ENCODE measurements around the gene CYSTM1.
A peak's percentile ranks its signal among the peaks of the same experiment; 100 is the strongest.

Gene CYSTM1, protein sequence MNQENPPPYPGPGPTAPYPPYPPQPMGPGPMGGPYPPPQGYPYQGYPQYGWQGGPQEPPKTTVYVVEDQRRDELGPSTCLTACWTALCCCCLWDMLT

GRCh38 chr5:140174465-140175366, at the start of gene CYSTM1:
Gene CYSTM1, plus strand, starts transcription at chr5:140175188. Its CDS starts 19,278 bp downstream, at chr5:140194466.
- peak; percentile 90 to 98 (median 96) for DNase-seq

DNA sequence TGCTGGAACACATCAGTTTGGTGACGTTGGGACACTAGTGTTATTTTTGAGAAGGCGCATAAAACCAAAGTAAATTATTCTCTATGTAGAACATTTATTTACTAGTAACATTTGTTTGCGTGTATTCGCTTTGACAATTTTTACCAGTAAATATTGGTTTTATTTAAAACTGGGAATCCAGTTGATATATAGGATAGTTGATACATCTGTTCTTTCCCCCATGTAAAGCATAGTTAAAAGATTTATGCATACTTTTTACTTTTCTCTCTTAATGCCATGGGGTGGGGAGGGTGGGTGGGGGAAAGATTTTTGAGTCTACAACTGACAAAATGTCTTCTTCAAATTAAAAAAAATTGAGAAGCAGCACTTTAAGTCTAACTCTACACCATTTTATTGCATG, 49.4 kb upstream of the CYSTM1 start, which contains the start of gene IGIP:
Gene IGIP (plus strand): TSS at position 301 of the 400 bp plus-strand sequence. CDS start 2,540 bp downstream, outside the sequence.
- no peak for DNase-seq

DNA sequence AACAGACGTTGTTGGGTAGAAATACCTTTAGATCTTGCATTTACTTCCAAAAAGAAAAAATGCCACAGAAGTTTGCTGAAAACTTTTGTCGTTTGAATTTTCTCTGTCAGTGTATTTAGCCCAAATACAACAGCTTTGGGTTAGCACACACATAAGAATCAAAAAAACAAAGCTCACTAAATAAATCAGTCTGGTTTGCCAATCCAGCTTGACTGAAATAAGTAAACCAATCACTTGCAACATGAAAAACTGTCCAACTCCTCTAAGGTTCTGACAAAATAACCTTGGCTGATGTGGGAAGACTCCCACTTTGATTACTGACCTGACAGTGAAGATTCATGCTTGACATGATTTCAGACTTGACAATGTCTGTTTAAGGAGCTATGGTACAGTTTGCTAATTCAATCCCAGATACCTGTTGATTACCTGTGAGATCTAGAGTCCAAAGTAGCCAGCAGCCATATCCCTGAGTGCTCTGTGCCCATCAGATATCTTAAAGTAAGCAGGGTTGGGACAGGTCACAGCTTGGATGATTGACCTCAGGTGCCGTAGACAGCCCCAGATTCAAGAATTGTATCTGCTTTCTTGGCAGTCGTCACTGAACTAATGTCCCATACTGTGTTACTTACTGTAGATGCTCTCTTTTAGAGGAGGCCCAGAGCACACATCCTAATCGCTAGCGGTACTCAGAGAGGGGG, 48.5 kb upstream of the CYSTM1 start:
- no peak for DNase-seq

GRCh38 chr5:140128376-140128775, 46.6 kb upstream of the CYSTM1 start:
- DNase-seq, result no peak

- DNase-seq, result no peak
These were observed 43.8 kb upstream of the CYSTM1 start for GRCh38 chr5:140130949-140131733.

- DNase-seq, result peak; percentile 78 to 88 (median 84)
These were observed 43.0 kb upstream of the CYSTM1 start for GRCh38 chr5:140131967-140132409.

DNA sequence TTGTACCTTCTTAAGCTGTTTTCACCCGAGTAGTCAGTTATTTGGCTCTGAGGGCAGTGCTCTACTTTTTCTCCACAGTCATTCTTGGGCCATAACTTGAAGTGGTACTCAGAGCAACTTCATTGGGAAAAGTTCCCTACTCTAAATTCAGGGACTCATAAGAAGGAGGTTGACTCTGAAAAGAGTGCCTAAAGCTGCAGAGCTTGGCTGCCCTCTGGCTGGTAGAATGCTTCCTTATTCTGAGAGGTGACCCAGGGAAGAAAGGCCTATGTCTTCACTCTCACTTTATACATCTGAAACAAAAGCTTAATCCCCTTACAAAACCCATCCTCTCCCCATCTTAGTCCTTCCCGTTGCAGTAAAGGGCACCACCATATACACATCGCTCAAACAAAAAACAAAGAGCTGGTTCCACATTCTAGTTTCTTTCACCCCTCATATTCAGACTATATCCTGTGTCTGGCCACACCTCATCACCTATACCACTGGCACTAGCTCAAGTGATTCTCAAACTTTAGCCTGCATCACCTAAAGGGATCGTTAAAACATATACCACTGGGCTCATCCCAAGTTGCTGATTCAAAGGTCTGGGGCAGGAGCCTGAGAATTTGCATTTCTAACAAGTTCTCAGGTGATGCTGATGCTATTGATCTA, 41.3 kb upstream of the CYSTM1 start:
- no peak for DNase-seq

DNA sequence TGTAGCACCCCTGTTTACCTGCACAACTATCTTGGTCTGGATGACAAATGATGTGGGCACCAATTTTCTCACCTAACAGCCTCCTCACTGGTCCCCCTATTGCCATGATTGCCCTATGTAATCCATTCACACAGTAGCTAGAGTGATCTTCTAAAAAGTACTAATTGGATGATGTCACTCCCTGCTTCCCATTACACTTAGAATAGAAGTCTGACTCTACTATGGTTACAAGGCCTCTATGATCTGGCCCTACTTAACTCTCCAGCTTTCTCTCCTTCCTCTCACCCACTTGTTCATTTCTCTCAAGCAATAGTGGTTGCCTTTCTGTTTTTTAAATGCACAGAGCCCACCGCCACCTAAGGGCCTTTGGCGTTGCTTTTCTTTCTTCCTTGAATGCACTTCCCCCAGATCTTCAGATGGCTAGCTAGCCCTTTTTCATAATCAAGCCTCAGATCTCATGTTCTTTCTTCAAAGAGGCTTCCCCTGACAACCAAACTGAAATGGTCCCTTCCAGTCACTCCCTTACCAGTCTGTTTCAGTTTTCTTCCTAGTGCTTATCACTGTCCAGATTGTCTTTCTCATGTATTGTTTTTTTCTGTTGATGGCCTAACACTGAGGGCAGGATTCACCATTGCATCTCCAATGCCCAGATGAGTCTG, 40.6 kb upstream of the CYSTM1 start:
- DNase-seq, result peak in 1 of 3 donors; percentile 37

DNA sequence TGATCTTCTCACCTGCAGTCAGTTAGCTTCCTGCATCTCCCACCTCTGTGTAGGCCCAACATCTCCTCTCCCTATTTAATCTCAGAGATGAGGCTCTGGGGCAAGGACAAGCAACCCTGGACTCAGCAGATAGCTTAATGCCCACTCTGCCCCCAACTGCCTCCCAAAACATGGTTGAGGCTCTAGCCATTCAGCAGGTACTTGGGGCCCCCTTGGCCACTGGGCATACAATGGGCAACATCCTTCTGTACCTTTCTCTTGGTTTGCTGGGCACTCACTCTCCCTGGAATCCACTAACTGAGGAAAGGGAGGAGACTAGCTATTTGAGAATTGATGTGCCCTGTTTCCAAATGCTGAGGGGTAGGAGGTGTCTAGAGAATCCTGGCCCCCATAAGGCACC, 39.9 kb upstream of the CYSTM1 start:
- no peak for DNase-seq

DNA sequence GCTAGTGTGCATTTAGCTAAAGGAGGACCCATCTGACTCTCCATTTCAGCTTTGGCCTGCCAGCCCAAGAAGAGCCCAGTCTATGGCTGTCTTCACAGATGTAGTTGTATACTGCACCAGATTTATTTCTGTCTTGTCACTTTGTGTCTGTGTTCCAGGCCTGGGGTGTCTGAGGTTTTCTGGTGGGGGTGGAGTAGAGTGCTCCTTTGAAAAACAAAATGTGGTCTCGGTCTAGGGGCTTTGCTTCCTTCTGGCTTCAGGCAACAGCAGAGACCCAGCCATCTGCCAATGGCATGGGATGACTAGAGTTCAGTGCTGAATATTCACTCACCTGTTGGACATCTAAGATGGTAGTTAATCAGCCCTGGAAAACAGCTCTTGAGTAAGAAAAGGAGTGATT, 38.4 kb upstream of the CYSTM1 start:
- no peak for DNase-seq

GRCh38 chr5:140140435-140140834, 34.6 kb upstream of the CYSTM1 start:
- DNase-seq, result no peak

DNA sequence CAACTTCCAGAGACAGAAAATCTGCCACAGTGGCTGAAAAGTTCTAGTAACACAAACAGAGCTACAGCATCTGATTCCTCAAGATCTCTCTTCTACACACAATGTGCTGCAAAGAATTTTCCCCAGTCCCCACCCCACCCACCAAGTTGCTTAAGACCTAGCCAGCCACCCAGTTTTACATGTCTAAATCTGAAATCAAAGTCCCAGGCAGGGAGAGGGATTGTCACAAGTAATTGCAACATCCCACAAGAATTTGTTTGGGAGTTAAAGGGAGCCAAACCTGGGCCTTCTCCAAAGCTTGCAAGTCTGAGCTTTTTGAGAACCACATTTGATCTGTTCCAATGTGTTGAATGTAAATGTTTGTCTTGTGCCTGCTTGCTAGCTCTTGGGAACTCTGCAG, 33.7 kb upstream of the CYSTM1 start:
- no peak for DNase-seq

- no peak for DNase-seq
These were observed 32.7 kb upstream of the CYSTM1 start for GRCh38 chr5:140142246-140142645.

DNA sequence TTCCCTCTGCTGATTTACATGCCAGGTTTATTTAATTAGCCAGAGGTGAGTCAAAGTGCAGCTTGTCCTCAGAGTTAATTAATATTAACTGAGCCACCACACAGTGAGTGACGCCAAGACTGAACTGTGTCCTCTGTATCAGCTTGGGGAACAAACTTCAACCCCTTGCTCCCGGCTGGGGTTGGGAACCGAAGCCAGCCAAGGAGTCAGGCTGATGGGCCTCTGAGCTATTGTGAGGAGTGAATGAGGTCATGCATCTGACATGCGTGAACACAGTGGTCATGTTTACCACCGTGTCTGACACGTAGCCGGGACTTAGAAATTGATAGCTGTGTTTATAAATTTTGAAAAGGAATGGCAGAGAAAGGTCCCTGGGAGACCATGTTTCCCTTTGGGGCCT, 32.1 kb upstream of the CYSTM1 start:
- no peak for DNase-seq

GRCh38 chr5:140143521-140144258, 31.3 kb upstream of the CYSTM1 start:
- no peak for DNase-seq

DNA sequence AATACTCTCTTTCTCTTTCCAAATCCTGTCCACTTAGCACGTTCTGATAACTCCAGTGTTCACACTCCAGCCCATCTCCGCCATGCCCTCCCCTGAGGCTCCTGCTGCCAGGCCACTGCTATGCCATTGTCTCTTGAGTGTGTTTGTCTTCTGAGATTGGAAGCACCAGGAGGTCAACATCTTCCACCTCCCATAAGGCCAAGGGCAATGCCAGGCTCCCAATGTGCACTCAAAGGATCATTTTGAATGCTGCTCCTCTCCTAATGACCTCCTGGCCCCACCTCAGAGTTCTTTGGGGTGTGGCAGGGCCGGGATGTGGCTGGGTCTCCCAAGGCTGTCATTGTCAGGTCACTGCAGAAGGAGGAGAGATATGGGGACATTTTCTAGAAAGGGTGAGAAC, 29.7 kb upstream of the CYSTM1 start:
- DNase-seq, result no peak

- DNase-seq, result peak; percentile 84 to 96 (median 91)
These were observed 29.0 kb upstream of the CYSTM1 start for GRCh38 chr5:140145818-140146522.

- no peak for DNase-seq
These were observed 28.5 kb upstream of the CYSTM1 start for GRCh38 chr5:140146523-140146842.

GRCh38 chr5:140147460-140147859, 27.5 kb upstream of the CYSTM1 start:
- no peak for DNase-seq

- DNase-seq, result no peak
These were observed 26.5 kb upstream of the CYSTM1 start for GRCh38 chr5:140148508-140148907.

Measured in suppressor macrophage treated with lipopolysaccharide for 1 hour (primary cell).